ENCODE measurements around the gene TRIP12. TPM values are rescaled to one million over a fixed set of nuclear protein-coding genes. Genes with fewer than 3 reads are reported as not detected.
"Not testable (repeated sequence)": the region's sequence is repeated elsewhere in the genome, so short reads cannot be mapped to it uniquely, and the experiment has no call there.

Gene TRIP12
- total RNA-seq, result 100 to 1,000 TPM; 131 to 343 (median 194) TPM

GRCh38 chr2:229921892-229922448, at the start of gene TRIP12:
TRIP12 (minus strand) TSS chr2:229922009; CDS start chr2:229880079, 41,930 bp downstream.
- peak; percentile 85 to 96 (median 95) for DNase-seq
- Histone ChIP-seq H3K27ac (peak within 1 kb of the TSS; percentile 95 to 100 (median 99)), H3K4me3 (peak within 1 kb of the TSS; percentile 80 to 98 (median 92)), H3K27me3 (no peaks in the 10 kb centered on the region), H3K36me3 (peaks cover 0 to 12% (median 0%) of the 10 kb centered on the region in 3 donors), H3K4me1 (peaks cover 0 to 32% (median 2%) of the 10 kb centered on the region in 4 donors), H3K9me3 (no peaks in the 10 kb centered on the region)
- TF ChIP-seq POLR2A (IDR thresholded peaks at IDR 0.05) (peak; percentile 31 to 42), CTCF (IDR thresholded peaks at IDR 0.05) (peak in 2 of 6 experiments; percentile 3 to 13)

- Histone ChIP-seq H3K9me3 (no peaks in the 10 kb centered on the region), H3K27me3 (no peaks in the 10 kb centered on the region), H3K27ac (no peak overlapping the region), H3K36me3 (no peaks in the 10 kb centered on the region), H3K4me3 (no peak overlapping the region), H3K4me1 (no peaks in the 10 kb centered on the region)
- DNase-seq, result no peak
- TF ChIP-seq POLR2A (IDR thresholded peaks at IDR 0.05) (no peak), CTCF (IDR thresholded peaks at IDR 0.05) (no peak)
Observed at GRCh38 chr2:229971298-229971790, 49.5 kb upstream of the TRIP12 start.

- Histone ChIP-seq H3K4me3 (no peak overlapping the region), H3K9me3 (no peaks in the 10 kb centered on the region), H3K4me1 (no peaks in the 10 kb centered on the region), H3K36me3 (no peaks in the 10 kb centered on the region), H3K27ac (no peak overlapping the region), H3K27me3 (no peaks in the 10 kb centered on the region)
- no peak for DNase-seq
- TF ChIP-seq CTCF (IDR thresholded peaks at IDR 0.05), result no peak
- TF ChIP-seq POLR2A (IDR thresholded peaks at IDR 0.05), result no peak
Observed at GRCh38 chr2:229970406-229970805, 48.6 kb upstream of the TRIP12 start.

DNA sequence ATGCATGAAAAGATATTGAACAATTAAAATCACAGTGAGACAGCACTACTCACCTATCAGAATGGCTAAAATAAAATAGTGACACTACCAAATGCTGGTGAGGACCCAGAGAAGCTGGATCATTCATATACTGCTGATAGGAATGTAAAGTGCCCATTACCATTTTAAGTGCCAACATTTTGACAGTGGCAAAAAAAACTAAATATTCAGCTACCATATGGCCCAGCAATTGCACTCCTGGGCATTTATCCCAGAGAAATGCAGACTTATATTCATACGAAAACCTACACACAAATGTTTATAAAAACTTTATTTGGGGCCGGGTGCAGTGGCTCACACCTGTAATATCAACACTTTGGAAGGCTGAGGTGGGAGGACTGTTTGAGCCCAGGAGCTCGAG, 48.1 kb upstream of the TRIP12 start:
- Histone ChIP-seq H3K4me1 (no peaks in the 10 kb centered on the region), H3K9me3 (no peaks in the 10 kb centered on the region), H3K36me3 (no peaks in the 10 kb centered on the region), H3K27ac (no peak overlapping the region), H3K4me3 (no peak overlapping the region), H3K27me3 (no peaks in the 10 kb centered on the region)
- DNase-seq, result no peak
- TF ChIP-seq CTCF (IDR thresholded peaks at IDR 0.05) (no peak), POLR2A (IDR thresholded peaks at IDR 0.05) (no peak)

GRCh38 chr2:229963596-229963995, 41.8 kb upstream of the TRIP12 start:
- H3K4me3 ChIP-seq, H3K4me1 ChIP-seq, H3K27me3 ChIP-seq, H3K27ac ChIP-seq, H3K36me3 ChIP-seq, DNase-seq, H3K9me3 ChIP-seq: not testable (repeated sequence)

DNA sequence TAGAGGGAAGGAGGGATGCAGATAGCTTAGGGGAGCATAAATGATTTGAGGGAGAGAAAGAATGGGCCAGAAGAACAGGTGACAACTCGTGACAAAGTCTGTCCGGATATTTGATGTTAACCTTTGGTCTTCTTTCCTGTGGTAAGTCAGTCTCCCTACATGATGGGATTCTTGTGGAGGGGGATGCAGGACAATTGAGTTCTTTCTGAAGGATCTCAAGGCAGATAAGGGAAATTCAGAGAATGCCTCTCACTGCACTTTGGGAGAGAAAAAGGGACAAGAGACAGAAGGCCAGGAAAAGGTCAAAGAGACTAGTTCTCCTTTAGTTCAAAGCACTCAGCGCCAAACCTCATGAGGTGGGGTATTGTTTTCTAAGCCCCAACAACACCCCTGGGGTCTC, 34.7 kb upstream of the TRIP12 start:
- Histone ChIP-seq H3K4me1 (no peaks in the 10 kb centered on the region), H3K9me3 (no peaks in the 10 kb centered on the region), H3K4me3 (no peak overlapping the region), H3K27ac (no peak overlapping the region), H3K36me3 (no peaks in the 10 kb centered on the region), H3K27me3 (no peaks in the 10 kb centered on the region)
- TF ChIP-seq POLR2A (IDR thresholded peaks at IDR 0.05) (no peak), CTCF (IDR thresholded peaks at IDR 0.05) (no peak)
- DNase-seq, result no peak

All from Peyer's patch (tissue), 4 donors.